Memory B cell (primary cell): ENCODE measurements around the gene NOL11.

ENCODE experiments used
- ATAC-seq: fragments of 150-1000 bp; cut with Tn5 transposase; 2 replicates; pipeline ENCODE4 v1.10.0; 2021; ENCODE audit warnings: low read depth, mild to moderate bottlenecking, moderate library complexity
- DNase-seq, 2 donors: peaks; one replicate each; pipeline ENCODE4 v3.0.0; 2022; ENCODE audit warnings: low spot score in 2 of 2
- H3K27ac Mint-ChIP-seq: one replicate; pipeline ENCODE4 v1.8.0; 2022; ENCODE audit warnings: mild to moderate bottlenecking, moderate library complexity, mixed read lengths
- H3K27me3 Mint-ChIP-seq: one replicate; pipeline ENCODE4 v1.8.0; 2022; ENCODE audit warnings: mixed read lengths
- H3K36me3 Mint-ChIP-seq: one replicate; pipeline ENCODE4 v1.8.0; 2022; ENCODE audit warnings: mild to moderate bottlenecking, mixed read lengths
- H3K4me1 Mint-ChIP-seq: one replicate; pipeline ENCODE4 v1.8.0; 2022; ENCODE audit warnings: mixed read lengths
- H3K4me3 Mint-ChIP-seq: one replicate; pipeline ENCODE4 v1.8.0; 2022; ENCODE audit warnings: mild to moderate bottlenecking, moderate library complexity, mixed read lengths
- H3K9me3 Mint-ChIP-seq: one replicate; pipeline ENCODE4 v1.8.0; 2022; ENCODE audit warnings: mixed read lengths

The NOL11 gene

DNA sequence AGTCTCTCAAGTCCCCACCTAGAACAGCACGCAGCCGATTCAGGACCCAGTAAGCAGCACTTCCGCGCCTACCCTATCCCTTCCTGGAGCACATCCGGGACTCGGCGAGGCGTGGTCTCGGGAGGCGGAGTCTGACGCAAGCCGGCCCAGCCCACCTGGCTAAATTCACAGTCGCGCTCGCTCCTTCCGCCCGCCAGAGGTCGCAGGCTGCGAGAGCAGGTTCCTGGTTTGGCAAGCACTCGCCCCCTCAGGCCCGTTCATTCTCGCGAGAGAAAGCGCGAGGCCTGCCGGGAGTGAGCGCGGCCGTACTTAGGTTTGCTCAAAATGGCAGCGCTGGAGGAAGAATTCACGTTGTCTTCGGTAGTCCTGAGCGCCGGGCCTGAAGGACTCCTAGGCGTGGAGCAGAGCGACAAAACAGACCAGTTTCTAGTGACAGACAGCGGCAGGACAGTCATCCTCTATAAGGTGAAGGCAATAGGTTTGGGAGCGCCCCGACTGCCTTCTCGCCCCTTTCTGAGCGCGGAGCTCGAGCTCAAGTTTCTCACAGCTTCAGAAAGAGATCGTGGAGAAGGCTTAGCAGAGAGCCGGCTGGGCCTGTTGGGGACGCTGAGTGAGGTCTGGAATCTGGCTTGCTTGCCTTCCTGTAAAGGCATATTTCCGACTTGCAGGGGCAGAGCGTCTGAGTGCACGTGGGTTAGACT lies at the start of gene NOL11:
Gene NOL11, plus strand, starts transcription at position 313 of the 701 bp plus-strand sequence. Its CDS starts 12 bp downstream, at position 325.
- H3K4me1 Mint-ChIP-seq = peaks cover 3% of the 10 kb centered on the region
- H3K4me3 Mint-ChIP-seq = peak within 1 kb of the TSS; percentile 98
- H3K36me3 Mint-ChIP-seq = peaks cover 6% of the 10 kb centered on the region
- peaks cover 3% of the 10 kb centered on the region for H3K9me3 Mint-ChIP-seq
- DNase-seq (peak; percentile 98 to 99), ATAC-seq (peak; percentile 89)
- no peaks in the 10 kb centered on the region for H3K27me3 Mint-ChIP-seq
- peak within 1 kb of the TSS; percentile 99 for H3K27ac Mint-ChIP-seq

DNA sequence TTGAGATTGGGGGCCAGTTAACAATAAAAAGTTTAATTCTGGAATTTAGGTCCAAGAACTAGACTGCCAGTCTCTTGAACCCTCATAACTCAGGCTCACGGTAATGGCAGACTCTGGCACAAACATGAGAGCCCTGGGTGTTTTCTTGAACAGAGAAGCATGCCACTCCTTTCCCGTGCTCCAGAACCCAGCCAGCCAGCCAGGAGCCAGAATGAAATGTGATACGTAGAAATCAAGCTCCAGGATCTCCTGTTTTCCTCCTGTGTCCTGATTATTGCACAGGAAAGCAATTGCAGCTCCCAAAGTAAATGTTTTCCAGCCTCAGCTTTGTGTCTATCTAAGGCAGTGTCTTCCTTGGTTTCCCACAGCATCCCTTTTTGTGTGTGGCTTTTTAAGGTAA lies 46.2 kb upstream of the NOL11 start:
- no peak overlapping the region for H3K4me3 Mint-ChIP-seq
- H3K4me1 Mint-ChIP-seq = no peaks in the 10 kb centered on the region
- H3K27ac Mint-ChIP-seq = no peak overlapping the region
- peaks cover 1% of the 10 kb centered on the region for H3K9me3 Mint-ChIP-seq
- H3K27me3 Mint-ChIP-seq = no peaks in the 10 kb centered on the region
- ATAC-seq (no peak), DNase-seq (no peak)
- H3K36me3 Mint-ChIP-seq = peaks cover 3% of the 10 kb centered on the region

DNA sequence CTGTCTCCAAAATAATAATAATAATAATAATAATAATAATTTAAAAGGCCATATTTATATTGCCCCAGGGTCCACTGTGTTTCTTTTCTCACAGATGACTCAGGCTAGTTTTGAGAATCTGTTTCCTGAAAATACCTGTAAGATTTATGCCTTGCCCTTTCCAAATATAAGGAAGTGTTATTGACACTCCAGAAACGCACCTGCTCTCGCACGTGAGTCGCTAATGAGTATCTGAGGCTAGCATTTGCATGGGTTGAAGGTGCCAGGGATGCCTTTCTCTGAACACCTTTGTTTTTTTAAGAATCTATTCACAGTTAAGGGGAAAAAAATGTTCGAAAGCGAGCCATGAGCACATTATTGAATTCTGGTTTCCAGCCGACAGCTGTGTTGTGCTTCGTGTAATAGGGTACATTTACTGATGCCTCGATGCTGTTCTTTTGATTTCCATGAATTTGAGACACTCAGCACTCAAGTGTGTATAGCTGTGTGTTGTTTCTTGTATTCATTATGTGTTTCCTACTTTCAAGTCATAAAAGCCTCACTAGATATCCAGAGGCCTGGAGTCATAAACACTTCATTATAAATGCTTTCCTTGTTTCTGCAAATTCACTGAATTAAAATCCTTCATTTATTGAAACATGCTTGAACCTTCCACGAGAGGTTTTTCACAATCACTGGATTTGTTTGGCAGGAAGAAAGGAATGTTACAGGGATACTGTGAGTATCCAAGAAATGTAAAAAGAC lies 45.0 kb upstream of the NOL11 start:
- Mint-ChIP-seq H3K27me3 (no peaks in the 10 kb centered on the region), H3K4me1 (no peaks in the 10 kb centered on the region), H3K36me3 (peaks cover 5% of the 10 kb centered on the region), H3K4me3 (no peak overlapping the region), H3K27ac (no peak overlapping the region), H3K9me3 (peaks cover 1% of the 10 kb centered on the region)
- ATAC-seq = no peak
- DNase-seq = no peak

DNA sequence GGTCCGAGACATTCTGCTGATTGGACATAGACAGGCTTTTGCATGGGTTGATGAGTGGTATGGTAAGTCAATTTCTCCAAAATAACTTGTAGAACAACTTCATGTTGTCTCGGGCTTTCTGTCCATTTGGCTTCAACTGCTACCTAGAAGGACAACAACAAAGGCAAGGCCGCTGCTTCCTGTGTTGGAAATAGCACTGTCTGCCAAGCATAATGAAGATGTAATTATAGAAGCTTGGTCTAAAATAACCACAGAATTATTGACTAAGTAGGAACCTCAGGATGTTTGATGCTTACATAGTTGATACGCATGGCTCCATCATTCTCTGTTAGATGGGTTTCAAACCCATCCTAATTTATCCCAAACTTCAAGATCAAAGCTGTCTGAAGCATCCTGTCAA lies 42.3 kb upstream of the NOL11 start:
- Mint-ChIP-seq H3K4me1 (peaks cover under 1% of the 10 kb centered on the region), H3K36me3 (peaks cover 2% of the 10 kb centered on the region), H3K9me3 (no peaks in the 10 kb centered on the region), H3K27me3 (no peaks in the 10 kb centered on the region), H3K4me3 (no peak overlapping the region), H3K27ac (no peak overlapping the region)
- DNase-seq = no peak
- no peak for ATAC-seq

DNA sequence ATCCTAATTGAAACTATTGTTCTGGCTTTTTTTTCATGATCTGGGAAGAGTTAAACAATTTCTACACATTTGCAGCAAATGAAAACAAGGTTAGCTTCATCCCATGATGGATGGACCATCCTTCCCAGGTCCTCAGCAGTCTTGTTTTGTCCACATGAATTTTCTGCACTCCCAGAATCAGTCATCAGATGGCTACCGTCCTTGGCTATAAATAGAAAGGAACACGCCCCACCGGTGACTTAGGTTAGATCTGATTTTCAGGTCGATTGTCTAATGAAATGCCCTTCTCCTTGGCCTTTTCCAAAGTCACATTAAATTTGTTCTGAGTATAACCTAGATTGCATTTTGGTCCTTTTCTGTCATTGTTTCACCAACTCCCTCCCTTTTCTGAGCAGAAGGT lies 41.4 kb upstream of the NOL11 start:
- Mint-ChIP-seq H3K27ac (no peak overlapping the region), H3K27me3 (no peaks in the 10 kb centered on the region), H3K4me3 (no peak overlapping the region), H3K9me3 (no peaks in the 10 kb centered on the region), H3K4me1 (peaks cover 4% of the 10 kb centered on the region), H3K36me3 (peaks cover 2% of the 10 kb centered on the region)
- DNase-seq (no peak), ATAC-seq (no peak)

DNA sequence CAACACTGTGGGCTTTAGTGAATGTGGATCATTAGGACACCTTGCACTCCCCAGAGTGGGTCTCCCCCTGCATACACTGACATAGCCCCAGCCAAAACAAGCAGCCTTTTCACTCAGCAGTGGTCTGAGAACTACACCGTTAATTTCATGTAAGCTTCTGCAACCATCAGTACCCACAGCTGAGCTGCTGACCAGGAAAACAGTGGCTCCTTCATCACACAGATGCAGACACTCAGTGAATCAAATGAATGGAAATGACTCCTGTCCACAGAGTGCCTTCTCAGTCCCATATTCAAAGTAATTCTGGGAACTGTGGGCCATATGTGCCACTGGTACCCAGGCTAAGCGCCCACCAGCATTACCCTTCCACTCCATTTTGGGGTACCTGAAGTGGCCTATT lies 39.3 kb upstream of the NOL11 start:
- no peaks in the 10 kb centered on the region for H3K27me3 Mint-ChIP-seq
- DNase-seq (no peak), ATAC-seq (no peak)
- H3K9me3 Mint-ChIP-seq = no peaks in the 10 kb centered on the region
- H3K36me3 Mint-ChIP-seq = peaks cover 2% of the 10 kb centered on the region
- H3K4me1 Mint-ChIP-seq = peaks cover 4% of the 10 kb centered on the region
- H3K4me3 Mint-ChIP-seq = no peak overlapping the region
- H3K27ac Mint-ChIP-seq = no peak overlapping the region

DNA sequence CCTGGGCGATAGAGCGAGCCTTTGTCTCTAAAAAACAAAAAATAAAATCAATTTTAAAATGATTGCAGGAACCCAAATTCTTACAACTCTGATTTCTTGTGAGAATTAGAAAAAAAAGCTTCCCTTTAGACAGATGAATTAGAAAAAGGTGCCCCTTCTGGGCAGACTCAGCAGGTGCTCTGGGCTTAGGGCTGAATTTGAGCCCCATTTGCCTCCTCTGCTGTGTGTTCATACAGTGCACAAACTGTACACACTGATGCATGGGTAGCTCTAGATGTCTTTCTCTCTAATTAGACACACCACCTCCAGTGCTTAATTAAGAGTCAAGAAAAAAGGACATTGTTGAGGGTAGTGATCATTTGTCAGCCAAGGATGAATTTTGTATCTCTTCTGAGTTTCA lies 38.5 kb upstream of the NOL11 start:
- ATAC-seq (no peak), DNase-seq (no peak)
- H3K9me3 Mint-ChIP-seq = no peaks in the 10 kb centered on the region
- H3K36me3 Mint-ChIP-seq = peaks cover 2% of the 10 kb centered on the region
- no peak overlapping the region for H3K4me3 Mint-ChIP-seq
- no peak overlapping the region for H3K27ac Mint-ChIP-seq
- no peaks in the 10 kb centered on the region for H3K27me3 Mint-ChIP-seq
- H3K4me1 Mint-ChIP-seq = peaks cover 4% of the 10 kb centered on the region

DNA sequence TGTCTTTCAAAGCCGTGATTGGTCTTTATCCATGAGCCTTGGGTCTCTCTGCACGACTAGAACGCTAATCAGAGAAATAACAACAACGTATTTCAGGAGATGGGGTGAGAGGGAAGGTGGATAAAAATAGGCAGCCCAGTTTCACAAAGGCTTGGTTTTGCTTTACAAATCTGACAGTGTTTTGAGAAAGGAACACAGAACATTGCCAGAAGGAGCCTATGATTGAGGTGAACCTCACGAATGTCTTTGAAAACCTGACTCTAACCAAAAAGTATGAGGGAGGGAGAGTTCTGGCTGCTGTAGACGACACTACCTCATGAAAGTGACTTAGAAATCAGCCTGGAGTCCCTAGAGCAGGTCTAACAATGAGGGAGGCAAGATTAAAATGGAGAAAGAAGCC lies 38.0 kb upstream of the NOL11 start:
- H3K4me1 Mint-ChIP-seq = peaks cover 4% of the 10 kb centered on the region
- no peaks in the 10 kb centered on the region for H3K27me3 Mint-ChIP-seq
- H3K27ac Mint-ChIP-seq = no peak overlapping the region
- H3K4me3 Mint-ChIP-seq = no peak overlapping the region
- no peak for ATAC-seq
- no peaks in the 10 kb centered on the region for H3K9me3 Mint-ChIP-seq
- no peak for DNase-seq
- peaks cover 2% of the 10 kb centered on the region for H3K36me3 Mint-ChIP-seq

DNA sequence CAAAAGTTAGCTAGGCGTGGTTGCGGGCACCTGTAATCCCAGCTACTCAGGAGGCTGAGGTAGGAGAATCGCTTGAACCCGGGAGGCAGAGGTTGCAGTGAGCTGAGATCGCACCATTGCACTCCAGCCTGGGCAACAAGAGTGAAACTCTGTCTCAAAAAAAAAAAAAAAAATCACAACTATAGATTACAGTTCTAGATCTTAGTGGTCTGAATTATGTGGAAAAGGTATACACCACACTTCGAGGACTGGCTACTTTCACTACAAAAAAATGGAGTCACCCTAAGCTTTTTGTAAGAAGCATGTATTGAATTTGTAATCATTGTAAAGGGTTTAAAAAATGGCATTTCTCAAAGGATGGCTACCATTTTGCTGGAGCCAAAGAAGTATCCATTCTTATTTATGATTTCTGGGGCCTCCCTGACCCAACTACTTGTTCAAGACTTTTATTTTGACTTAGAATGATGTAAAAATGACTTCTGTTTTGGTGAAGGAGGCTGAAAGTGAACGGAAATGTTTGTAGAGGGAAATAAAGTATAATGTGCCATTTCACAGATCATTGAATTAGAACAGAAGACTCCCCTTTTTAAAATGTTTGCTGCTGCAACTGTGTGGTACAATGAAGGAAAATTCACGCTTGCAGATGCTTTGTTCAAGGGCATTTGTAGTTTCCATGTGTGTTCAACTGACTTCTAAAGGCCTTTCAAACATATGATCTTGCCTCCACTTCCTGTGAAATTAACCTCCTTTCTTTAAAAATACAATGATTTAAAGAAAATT lies 37.1 kb upstream of the NOL11 start:
- Mint-ChIP-seq H3K9me3 (no peaks in the 10 kb centered on the region), H3K4me3 (no peak overlapping the region), H3K4me1 (peaks cover 4% of the 10 kb centered on the region), H3K27ac (peak overlapping the region; percentile 19), H3K27me3 (no peaks in the 10 kb centered on the region), H3K36me3 (peaks cover 2% of the 10 kb centered on the region)
- ATAC-seq (no peak), DNase-seq (no peak)

DNA sequence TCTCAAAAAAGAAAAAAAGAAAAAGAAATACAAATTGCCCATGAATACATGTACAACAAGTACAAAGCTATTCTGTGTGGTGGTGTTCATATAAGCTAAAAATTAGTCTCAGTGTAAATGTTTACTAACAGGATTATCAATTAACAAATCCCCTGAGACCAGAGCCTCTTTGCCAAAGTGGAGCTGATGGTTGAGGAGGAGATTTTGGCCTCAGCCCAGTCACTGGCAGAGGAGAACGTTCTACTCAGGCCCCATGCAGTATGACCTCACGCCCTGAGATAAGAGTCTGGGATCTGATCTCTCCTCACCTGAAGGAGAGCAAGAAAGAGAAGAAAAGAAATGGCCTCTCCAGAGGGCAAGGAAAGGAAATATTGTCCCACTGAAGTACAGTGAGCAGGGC lies 35.5 kb upstream of the NOL11 start:
- no peak overlapping the region for H3K4me3 Mint-ChIP-seq
- no peaks in the 10 kb centered on the region for H3K9me3 Mint-ChIP-seq
- no peaks in the 10 kb centered on the region for H3K27me3 Mint-ChIP-seq
- H3K36me3 Mint-ChIP-seq = no peaks in the 10 kb centered on the region
- no peak overlapping the region for H3K27ac Mint-ChIP-seq
- H3K4me1 Mint-ChIP-seq = peaks cover 4% of the 10 kb centered on the region
- no peak for DNase-seq
- no peak for ATAC-seq

DNA sequence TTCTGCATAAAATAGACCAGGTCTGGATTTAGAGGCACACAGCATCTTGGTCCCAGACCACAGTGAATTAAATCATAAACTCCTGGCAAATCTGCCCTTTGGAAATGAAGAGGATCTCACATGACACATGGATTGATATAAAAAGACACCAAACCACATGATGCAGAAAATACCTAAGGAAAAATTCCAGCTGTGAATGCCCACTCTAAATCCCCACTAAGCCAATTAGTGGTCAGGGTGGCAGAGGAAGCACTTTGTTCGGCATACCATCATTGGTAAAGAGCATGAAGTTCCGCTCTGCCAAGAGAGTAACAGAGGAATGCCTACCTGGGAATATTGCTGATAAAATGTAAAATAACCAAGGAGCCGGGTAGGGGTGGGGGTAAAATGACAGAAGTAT lies 32.4 kb upstream of the NOL11 start:
- no peak for ATAC-seq
- no peaks in the 10 kb centered on the region for H3K9me3 Mint-ChIP-seq
- H3K27me3 Mint-ChIP-seq = no peaks in the 10 kb centered on the region
- no peak for DNase-seq
- H3K4me1 Mint-ChIP-seq = peaks cover 4% of the 10 kb centered on the region
- no peak overlapping the region for H3K4me3 Mint-ChIP-seq
- H3K27ac Mint-ChIP-seq = no peak overlapping the region
- no peaks in the 10 kb centered on the region for H3K36me3 Mint-ChIP-seq

DNA sequence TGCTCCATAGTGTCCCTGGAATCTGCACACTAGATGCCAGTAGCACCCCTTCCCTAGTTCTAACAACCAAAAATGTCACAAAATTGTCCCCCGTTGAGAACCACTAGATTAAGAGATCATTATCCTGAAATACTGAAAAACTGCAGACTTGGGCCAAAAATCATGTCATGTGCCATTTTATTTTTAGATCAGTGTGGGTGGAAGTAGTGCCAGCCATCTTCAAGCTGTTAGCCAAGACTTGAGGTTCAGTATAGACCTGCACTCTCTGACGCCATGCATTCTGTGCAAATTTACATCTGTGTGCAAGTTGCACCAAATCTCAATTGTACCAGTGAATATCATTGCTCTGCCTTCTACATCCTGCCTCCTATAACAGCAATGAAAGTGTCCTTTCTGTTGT lies 31.5 kb upstream of the NOL11 start:
- DNase-seq = no peak
- Mint-ChIP-seq H3K4me3 (no peak overlapping the region), H3K27ac (no peak overlapping the region), H3K36me3 (no peaks in the 10 kb centered on the region), H3K27me3 (no peaks in the 10 kb centered on the region), H3K9me3 (no peaks in the 10 kb centered on the region), H3K4me1 (no peaks in the 10 kb centered on the region)
- no peak for ATAC-seq

DNA sequence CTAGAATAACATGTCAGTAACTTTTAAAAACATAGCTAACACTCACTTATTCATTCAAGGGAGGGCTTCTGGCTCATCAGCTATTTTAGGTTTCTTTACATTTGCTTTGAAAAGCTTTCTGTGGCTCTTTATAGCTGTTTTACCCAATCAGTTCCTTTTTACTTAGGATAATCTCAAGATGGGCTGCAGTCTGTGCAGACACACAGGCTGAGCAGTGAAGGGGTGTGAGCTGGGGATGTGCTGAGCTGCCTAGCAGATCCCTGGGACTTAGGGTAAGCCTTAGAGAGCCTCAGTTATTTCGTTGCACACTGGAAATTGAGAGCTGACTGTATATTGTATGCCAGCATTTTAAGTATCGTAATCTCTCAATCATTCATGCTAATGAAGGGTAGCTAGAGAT lies 30.2 kb upstream of the NOL11 start:
- Mint-ChIP-seq H3K27me3 (no peaks in the 10 kb centered on the region), H3K4me3 (no peak overlapping the region), H3K4me1 (no peaks in the 10 kb centered on the region), H3K9me3 (no peaks in the 10 kb centered on the region), H3K27ac (no peak overlapping the region), H3K36me3 (no peaks in the 10 kb centered on the region)
- DNase-seq (no peak), ATAC-seq (no peak)

DNA sequence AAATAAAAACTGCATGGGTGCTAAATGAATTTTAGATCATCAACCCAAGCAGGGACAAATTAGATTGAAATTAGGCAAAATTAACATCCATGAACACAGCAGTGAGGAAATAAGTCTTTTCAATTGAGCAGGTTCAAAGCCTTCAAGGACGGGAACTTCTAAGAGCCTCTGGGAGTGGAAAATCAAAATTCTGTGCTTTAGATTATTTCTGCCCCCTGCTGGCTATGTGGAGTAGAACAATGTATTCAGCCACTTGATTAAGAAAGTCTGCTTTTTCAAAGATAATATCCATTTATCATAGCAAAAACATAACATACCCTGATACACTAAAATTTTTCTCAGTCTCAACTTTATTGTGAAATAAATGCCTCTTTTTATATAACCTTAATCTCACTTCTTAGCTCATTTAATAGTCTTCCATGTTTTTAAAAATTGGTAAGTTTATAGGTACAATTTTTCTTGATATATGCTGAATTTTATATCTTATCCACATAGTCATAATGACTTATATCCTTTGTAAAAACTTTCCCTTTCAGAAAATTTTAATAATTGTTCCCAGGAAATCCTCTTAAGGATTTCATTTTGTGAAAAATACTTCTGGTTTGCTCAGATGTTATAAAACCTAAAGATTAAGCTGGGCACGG lies 28.1 kb upstream of the NOL11 start:
- H3K9me3 Mint-ChIP-seq = no peaks in the 10 kb centered on the region
- peak; percentile 39 to 41 for DNase-seq
- H3K27ac Mint-ChIP-seq = no peak overlapping the region
- H3K4me3 Mint-ChIP-seq = no peak overlapping the region
- H3K27me3 Mint-ChIP-seq = no peaks in the 10 kb centered on the region
- H3K36me3 Mint-ChIP-seq = no peaks in the 10 kb centered on the region
- ATAC-seq = no peak
- H3K4me1 Mint-ChIP-seq = no peaks in the 10 kb centered on the region
